HG03354 (cell line): ENCODE data around the gene GPR152.
A peak's percentile ranks its signal among the peaks of the same experiment; 100 is the strongest.
"Not testable (repeated sequence)": the region's sequence is repeated elsewhere in the genome, so short reads cannot be mapped to it uniquely, and the experiment has no call there.

Experiments used
- ATAC-seq: cut with Tn5 transposase; IDR thresholded peaks from one replicate; pipeline ENCODE4 v1.9.1; 2021; ENCODE audit warnings: mild to moderate bottlenecking; ENCODE audit not compliant: unreplicated experiment, poor library complexity, severe bottlenecking

GPR152 gene

DNA sequence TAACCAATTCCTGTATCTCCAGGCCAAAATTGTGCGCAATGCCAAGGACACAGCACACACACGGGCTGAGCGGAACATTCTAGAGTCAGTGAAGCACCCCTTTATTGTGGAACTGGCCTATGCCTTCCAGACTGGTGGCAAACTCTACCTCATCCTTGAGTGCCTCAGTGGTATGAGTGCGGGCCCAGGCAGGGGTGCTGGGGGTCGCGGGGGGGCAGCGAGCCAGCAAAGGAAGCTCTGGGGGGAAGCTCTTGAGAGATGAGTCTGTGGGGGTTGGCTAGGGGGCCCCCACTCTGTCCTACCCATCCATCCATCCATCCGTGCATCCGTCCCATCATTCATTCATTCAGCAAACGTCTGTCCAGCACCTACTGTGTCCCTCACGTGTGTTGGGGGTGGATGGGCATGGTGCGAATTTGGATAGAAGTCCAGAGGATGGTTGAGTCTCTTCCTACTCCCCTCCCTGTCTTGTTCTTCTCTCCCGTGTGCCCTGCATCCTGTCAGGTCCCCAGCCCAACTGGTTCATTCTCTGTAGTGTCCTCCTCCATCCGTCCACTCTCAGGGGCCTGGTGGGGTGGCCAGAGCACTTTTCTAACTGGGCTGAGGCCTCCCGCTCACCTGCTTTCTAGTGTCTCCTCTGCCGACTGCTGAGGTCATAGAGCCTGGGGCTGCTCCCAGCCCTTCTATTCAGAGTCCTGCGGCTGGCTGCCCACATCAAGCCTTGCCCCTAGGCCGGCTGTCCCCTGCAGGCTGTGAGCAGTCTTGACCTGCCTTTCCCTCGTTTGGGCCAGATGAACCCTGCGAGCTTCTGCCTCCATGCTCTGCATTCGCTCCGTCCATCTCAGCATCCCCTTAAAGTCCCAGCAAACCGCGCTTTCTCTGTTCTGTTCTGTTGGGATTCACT, 20.9 kb downstream of the GPR152 start:
- no peak for ATAC-seq

DNA sequence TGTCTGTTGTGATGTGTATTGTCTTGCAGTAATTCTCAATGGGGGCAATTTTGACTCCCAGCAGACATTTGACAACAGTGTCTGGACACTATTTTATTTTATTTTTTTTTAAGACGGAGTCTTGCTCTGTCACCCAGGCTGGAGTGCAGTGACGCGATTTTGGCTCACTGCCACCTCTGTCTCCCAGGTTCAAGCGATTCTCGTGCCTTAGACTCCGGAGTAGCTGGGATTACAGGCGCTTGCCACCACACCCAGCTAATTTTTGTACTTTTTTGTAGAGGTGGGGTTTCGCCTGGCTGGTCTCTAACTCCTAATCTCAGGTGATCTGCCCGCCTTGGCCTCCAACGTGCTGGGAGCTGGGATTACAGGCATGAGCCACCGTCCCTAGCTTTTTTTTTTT, 22.8 kb downstream of the GPR152 start:
- ATAC-seq, result no peak

DNA sequence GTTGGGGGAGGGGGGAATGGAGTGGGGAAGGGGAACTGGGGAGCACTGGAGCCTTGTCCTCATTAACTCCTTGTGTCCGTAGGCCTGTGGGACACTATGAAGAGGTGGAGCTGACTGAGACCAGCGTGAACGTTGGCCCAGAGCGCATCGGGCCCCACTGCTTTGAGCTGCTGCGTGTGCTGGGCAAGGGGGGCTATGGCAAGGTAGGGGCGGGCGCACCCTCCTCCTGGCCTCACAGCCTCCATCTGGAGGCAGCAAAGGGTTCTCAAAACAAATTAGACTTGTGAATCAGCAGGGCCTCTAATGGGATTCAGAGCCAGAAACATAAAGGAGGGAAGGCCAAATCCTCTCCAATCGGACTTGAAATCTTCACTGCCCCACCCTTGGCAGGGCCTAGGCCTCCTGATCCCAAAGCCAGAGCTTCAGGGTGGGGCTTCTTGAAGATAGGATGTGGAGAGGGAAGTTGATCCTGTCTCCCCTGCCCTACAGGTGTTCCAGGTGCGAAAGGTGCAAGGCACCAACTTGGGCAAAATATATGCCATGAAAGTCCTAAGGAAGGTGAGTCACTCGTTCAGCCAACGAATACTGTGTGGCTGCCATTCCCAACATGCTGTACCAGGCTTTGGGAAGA, 23.4 kb downstream of the GPR152 start:
- ATAC-seq, result no peak

DNA sequence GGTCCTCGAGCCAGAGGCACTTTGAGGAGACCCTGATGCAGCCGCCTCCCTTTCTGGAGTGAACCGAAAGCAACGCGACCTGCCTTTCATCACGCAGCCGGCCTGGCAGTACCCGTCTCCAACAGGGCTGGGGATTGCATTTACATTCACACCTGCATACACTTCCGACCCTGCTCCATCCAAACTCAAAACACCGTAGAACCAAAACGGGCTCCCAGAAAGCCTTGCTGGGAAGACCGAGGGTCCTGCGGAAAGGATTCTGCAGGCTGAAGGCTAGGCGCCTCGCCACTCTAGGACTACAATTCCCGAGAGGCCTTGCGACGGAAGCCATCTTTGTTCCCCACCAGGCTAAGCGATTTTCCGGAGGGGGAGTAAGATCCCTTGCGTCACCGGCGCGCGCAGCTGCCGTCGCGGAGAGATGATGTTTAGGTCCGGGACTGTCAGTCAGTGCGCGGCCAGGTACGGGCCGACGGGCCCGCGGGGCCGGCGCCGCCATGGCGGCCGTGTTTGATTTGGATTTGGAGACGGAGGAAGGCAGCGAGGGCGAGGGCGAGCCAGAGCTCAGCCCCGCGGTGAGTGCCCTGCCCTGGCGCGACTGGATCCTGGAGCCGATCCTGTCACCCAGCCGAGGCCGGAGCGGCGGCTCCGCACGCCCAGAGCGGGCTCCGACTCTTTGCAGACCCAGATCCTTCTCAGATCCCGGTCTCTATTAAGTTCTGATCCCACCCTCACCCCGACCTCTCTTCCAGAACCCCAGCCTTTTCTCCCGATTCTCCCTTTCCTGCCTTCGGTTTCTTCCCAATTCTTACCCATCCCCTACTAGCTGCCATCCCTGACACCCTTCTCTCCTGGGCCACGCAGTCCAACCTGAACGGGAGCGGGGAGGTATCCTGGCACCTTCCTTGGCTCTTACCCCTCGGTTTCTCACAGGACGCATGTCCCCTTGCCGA, 24.2 kb downstream of the GPR152 start, which contains the start of gene RPS6KB2:
Gene RPS6KB2, plus strand, starts transcription at position 443 of the 950 bp plus-strand sequence. Its CDS starts 52 bp downstream, at position 495.
- peak; percentile 83 for ATAC-seq

DNA sequence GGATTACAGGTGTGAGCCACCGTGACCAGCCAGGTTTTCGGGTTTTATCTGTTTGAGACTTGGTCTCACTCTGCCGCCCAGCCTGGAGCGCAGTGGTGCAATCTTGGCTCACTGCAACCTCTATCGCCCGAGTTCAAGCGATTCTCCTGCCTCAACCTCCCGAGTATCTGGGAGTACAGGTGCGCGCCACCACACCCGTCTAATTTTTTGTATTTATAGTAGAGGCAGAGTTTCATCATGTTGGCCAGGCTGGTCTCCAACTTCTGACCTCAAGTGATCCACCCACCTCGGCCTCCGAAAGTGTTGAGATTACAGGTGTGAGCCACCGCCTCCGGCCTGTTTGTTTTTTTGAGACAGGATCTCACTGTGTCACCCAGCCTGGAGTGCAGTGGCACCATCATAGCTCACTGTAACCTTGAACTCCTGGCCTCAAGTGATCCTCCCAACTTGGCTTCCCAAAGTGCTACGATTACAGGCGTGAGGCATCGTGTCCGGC, 25.1 kb downstream of the GPR152 start:
- not testable (repeated sequence) for ATAC-seq

DNA sequence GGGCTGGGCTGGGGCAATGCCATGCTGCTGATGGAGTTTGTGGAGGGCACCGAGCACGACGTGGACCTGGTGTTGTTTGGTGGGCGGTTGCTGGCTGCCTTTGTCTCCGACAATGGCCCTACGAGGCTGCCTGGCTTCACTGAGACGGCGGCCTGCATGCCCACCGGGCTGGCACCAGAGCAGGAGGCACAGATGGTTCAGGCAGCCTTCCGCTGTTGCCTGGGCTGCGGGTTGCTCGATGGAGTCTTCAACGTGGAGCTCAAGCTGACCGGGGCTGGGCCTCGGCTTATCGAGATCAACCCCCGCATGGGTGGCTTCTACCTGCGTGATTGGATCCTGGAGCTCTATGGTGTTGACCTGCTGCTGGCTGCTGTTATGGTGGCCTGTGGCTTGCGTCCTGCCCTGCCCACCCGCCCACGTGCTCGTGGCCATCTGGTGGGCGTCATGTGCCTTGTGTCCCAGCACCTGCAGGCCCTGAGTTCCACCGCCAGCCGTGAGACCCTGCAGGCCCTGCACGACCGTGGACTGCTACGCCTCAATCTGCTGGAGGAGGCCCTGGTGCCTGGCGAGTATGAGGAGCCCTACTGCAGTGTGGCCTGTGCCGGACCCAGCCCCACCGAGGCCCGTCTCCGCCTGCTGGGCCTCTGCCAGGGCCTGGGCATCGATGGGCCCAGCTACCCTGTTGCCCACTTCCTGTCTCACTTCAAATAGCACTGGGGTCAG, 28.5 kb downstream of the GPR152 start:
- no peak for ATAC-seq

DNA sequence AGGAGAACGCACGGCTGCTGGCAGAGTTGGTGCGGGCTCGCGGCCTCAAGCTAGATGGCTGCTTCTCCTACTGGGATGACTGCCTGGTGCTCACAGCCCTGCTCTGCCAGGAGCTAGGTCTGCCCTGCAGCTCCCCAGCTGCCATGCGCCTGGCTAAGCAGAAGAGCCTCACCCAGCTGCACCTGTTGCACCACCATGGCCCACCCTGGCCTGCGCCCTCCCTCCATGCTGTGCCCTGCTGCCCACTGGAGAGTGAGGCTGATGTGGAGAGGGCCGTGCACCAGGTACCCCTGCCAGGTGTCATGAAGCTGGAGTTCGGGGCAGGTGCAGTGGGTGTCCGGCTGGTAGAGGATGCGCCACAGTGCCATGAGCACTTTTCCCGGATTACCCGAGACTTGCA, 29.1 kb downstream of the GPR152 start:
- ATAC-seq, result no peak

DNA sequence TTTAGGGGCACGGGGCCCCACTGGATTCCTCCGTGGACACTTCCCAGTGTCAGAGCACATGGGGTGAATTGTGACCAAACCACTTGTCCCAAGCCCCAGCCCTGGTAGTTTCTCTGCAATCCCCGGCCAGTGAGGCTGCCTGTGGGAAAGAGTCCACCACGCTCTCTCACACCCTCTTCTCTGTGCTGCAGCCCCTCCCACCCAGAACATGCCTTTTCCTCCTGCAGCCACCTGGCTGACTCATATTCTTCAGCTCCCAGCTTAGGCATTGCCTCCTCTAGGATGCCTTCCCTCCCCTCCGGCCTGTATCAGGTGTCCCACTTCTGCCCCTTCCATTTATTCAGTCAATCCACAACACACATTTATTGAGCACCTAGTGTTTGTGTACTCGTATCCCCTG, 29.6 kb downstream of the GPR152 start:
- ATAC-seq, result no peak

DNA sequence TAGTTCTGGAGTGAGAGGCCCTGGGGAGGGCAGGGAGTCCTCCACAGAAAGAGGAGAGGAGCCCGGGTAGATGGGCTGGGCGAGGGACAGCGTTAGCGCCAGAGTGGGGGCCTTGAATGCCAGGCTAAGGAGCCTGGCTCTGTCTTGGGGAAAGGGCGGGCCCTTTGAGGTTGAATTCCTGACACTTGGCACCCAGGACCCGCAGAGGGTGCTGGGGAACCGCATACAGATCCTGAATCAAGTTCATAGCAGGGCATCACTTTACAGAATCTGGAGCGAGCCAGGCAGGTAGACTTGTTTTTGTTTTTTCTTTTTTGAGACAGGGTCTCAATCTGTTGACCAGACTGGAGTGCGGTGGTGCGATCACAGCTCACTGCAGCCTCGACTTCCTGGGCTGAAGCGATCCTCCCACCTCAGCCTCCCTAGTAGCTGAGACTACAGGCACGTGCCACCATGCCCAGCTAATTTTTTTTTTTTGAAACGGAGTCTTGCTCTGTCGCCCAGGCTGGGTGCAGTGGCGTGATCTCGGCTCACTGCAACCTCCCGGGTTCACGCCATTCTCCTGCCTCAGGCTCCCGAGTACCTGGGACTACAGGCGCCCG, 31.0 kb downstream of the GPR152 start:
- no peak for ATAC-seq

DNA sequence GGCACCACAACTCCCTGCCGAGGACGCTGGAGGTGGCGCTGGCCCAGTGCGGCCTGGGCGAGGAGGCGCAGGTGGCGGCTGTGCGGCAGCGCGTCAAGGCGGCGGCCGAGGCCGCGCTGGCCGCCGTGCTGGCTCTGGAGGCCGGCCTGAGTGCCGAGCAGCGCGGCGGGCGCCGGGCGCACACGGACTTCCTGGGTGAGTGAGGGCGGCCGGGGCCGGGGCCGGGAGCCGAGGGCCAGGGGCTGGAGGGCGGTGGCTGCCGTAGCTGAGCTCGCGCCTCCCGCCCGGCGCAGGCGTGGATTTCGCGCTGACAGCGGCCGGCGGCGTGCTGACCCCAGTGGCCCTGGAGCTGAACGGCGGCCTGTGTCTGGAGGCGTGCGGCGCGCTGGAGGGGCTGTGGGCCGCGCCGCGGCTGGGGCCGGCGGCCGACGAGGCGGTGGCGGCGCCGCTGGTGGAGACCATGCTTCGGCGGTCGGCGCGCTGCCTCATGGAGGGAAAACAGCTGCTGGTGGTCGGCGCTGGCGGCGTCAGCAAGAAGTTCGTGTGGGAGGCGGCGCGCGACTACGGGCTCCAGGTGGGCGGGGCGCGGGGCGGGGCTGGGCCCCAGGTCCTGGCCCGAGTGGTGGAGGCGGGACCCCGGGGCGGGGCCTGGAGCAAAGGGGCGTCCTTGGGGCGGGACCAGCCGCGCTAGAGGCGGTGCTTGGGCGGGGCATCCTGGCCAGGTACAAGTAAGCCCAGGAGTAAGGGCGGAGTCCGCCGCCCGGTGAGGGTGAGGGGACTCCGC, 31.7 kb downstream of the GPR152 start:
- peak; percentile 78 for ATAC-seq

DNA sequence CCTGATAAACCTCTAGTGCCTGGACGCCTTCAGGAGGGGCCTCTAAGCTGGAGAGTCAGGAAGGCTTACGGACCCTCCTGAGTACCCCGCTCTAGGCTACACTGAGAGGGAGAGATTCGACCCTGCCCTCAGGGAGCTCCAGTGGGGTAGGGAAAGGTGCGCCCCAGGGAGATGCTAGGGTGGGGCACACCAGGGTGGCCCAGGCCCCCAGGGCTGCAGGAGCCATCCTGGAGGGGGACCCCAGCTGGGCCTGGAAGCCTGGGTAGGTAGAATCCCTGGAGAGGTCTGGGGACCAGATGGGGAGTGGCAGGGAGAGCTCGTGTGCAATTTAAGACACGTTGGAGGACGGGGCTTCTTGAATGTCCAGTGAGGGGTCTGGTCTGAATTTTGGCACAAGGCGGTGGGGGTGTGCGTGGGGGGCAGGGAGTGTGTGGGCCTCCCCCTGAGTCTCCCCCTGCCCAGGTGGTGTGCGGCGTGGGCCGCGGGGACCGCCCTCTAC, 32.3 kb downstream of the GPR152 start:
- ATAC-seq, result no peak

DNA sequence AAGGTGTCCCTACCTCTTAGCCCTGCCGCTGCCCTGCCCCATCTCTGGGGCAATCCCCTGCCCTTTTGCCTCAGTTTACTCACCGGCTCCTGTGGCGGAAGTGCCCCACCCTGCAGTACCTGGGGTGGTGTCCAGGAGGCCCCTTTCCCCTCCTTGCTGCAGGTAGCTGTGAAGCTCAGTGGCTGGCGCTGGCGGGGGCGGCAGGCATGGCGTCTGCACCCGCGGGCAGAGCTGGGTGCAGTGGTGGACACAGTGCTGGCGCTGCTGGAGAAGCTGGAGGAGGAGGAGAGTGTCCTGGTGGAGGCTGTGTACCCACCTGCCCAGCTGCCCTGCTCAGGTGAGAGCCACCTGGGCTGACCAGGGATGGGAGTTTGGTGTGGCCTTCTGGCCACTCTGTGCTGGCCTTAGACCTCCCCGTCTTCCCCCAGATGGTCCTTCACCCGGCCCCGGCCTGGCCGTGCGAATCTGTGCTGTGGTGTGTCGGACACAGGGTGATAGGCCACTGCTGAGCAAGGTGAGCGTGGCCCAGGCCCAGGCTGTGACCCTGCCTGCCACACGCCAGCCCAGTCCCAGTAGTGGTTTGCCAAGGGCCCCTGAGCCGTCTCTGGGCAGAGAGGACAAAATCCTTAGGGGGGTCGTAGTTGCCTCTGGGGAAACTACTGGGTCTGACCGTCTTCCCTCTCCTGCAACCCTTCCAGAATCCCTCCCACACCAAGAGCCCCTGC, 33.0 kb downstream of the GPR152 start:
- no peak for ATAC-seq

DNA sequence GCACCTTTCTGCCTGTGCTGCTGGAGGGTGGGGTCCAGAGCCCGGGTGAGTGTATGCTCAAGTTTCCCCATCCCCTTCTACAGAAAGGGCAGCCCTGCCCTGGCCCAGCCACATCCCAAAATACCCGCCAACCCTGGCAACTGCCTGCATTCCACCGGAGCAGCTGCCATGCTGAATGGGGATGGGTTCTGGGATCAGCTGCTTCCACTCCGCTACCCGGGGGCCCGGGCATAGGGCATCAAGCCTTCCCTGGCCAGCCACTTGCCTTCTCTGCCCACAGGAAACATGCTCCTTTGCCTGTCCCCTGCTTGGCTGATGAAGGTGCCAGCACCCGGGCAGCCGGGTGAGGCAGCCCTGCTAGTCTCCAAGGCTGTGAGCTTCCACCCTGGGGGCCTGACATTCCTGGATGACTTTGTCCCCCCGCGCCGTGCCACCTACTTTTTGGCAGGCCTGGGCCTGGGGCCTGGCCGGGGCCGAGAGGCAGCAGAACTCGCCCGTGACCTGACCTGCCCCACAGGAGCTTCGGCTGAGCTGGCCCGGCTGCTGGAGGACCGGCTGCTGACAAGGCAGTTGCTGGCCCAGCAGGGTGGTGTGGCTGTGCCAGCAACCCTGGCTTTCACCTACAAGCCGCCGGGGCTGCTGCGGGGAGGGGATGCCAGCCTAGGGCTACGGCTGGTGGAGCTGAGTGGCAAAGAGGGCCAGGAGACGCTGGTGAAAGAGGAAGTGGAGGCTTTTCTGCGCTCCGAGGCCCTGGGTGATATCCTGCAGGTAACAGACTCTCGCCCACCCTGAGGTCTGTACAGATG, 33.9 kb downstream of the GPR152 start:
- ATAC-seq, result no peak

DNA sequence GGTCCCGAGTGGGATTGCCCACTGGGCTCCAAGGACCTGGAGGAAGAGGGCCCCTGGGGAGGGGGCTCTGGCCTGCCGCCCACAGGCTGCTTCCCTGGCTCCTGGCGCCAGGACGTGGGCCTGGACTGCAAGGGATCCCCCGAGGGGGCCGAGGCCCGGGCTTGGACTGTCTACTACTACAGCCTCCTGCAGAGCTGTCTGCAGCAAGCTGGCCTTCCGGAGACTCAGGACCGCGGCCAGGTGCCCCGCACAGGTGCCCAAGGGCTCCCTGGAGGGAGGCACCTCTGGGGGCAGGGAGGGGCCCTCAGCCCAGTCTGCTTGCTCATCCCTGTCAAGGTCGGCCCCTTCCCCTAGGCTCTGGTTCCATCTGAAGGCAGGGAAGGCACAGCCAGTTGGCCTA, 35.1 kb downstream of the GPR152 start:
- ATAC-seq, result no peak

DNA sequence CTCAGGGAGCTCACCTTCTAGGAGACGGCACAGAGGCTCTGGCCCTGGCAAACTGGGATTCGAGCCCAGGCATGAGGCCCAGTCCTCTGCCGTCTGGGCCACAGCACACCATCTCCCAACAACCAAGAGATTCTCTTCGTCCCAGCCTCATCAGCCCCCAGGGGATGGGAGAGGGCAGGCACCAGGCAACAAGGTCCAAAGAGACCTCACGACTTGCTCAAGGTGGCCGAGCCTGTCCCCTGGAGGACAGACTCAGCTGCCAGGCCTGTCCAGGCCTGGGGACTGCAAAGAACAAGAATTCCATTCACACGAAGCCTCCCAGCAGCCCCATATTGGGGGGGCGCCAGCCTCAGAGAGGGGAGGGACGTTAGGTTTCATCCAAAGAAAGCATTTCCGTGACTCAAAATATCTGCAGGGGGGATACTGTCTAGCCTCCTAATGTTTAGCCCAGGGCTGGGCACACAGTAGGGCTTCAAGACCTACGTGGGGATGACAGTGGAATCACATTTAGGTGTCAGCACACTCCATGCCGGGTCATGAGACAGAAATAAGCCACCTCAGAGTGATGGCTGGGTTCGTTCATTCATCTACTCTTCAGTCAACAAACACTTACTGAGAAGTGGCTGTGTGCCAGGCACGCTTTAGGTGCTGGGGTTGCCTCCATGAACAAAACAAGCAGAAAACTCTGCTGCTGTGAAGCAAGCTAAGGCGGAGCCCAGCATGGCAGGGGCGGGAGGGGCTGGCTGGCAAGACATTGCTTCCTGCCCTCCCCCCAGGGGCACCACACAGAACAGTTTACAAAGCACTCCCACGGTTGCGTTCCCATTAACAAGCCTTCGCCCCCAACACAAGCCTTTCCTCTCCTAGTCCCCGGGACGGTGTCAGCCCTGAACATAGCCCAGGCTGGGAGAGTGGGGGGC, 35.9 kb downstream of the GPR152 start:
- ATAC-seq, result no peak
